Measurements from ENCODE around the gene SYCE3.

SYCE3 gene

DNA sequence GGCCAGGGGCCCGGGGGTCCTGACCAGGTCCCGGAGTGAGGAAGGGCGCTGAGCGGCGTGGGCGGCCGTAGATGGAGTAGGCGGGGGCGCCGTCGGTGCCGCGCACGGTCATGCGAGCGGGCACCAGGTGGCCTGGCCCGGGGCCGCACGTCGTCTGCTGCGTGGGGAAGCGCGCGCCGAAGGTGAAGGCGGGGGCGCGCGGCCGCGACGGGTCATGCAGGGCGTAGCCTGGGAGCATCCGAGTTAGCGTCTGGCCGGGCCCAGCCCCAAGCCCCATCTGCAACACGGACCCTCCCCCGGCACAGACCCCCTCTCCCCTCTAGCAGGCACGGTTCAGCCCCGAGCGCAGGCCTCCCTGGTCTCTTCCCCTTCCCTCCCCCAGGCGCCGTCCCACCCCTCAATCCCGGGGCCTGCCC lies 31.2 kb downstream of the SYCE3 start:
- TF ChIP-seq, protein P1, sequence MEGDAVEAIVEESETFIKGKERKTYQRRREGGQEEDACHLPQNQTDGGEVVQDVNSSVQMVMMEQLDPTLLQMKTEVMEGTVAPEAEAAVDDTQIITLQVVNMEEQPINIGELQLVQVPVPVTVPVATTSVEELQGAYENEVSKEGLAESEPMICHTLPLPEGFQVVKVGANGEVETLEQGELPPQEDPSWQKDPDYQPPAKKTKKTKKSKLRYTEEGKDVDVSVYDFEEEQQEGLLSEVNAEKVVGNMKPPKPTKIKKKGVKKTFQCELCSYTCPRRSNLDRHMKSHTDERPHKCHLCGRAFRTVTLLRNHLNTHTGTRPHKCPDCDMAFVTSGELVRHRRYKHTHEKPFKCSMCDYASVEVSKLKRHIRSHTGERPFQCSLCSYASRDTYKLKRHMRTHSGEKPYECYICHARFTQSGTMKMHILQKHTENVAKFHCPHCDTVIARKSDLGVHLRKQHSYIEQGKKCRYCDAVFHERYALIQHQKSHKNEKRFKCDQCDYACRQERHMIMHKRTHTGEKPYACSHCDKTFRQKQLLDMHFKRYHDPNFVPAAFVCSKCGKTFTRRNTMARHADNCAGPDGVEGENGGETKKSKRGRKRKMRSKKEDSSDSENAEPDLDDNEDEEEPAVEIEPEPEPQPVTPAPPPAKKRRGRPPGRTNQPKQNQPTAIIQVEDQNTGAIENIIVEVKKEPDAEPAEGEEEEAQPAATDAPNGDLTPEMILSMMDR (IDR thresholded peaks at IDR 0.05), result no peak

DNA sequence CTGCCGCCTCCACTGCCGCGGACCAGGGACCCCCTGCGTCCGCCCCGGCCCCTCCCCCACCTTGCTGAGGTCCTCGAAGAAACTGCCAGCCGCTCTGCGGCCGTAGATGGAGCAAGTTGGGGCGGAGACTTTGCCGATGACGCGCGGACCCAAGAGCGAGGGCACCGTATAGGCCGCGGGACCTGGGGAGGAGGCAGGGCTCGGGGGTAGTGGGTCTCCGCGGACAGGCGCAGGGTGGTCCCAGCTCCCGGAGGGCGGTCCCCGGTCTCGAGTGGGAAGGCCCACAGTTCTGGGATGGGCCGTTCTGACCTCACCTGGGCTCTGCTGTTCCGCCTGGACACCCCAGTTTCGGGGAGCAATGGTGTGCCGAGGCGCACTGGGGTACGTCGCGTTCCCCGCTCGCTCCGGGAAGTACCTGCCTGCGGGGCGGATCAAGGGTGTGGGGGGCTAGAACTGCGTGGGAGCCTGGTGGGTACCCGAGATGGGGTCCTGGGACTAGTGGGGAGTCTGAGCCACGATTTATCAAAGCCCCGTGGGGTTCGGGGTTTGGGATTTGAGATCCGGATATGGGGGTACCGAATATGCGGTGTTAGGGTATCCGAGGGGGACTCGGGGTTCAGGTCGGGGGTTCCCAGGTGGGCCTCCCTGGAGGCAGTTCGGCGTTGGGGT lies 31.7 kb downstream of the SYCE3 start:
- TF ChIP-seq, protein P1 (IDR thresholded peaks at IDR 0.05), result no peak

DNA sequence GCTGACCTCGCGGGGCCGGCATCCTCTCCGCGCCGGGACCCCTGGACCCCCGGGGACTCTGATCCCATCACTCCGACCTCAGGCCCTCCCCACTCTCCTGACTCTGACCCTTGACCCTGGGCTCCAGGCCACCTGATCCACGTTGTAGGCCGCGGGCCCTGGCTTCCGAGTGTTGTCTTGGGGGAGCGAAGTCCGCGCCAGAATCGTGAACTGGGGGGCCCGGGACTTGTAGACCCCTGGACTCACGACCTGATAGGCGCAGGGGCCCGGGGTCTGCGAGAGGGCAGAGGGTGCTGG lies 32.2 kb downstream of the SYCE3 start:
- TF ChIP-seq, protein P1 (IDR thresholded peaks at IDR 0.05), result no peak

DNA sequence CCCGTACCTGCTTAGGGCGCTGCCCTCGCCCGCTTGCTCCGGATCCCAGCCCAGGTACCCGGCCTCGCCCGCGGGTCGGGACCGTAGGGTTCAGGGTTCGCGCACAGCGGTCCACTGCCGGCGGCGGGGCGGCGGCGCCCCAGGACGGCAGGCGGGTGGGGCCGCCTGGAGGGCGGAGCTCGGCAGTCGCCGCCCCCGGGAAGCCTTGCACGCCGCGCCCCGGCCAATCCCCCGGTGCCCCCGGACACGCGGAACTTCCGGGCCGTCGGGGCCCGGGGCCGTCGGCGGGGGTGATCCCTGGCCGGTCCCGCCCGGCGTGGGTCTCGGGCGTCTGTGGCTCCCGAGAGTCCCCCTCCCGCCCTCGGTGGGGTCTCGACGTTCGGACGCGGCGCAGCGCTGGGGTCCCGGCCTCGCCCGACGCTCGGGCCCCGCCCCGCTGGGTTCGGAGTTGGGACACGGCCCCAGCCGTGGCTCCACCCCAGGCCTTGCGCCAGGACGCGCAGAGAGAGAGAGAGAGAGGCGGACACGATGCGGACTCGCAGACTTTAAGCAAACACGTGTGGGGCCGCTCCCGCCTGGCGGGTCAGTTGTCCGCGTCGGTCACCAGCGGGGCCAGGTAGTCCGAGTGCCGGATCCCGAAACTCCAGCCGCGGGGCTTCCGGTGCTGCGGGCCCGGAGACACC lies 32.7 kb downstream of the SYCE3 start, which contains the start of gene TYMP:
TSS of gene TYMP (minus strand) at position 116 of the 683 bp plus-strand sequence. CDS start 303 bp downstream, outside the sequence.
- TF ChIP-seq, protein P1 (IDR thresholded peaks at IDR 0.05), result no peak

DNA sequence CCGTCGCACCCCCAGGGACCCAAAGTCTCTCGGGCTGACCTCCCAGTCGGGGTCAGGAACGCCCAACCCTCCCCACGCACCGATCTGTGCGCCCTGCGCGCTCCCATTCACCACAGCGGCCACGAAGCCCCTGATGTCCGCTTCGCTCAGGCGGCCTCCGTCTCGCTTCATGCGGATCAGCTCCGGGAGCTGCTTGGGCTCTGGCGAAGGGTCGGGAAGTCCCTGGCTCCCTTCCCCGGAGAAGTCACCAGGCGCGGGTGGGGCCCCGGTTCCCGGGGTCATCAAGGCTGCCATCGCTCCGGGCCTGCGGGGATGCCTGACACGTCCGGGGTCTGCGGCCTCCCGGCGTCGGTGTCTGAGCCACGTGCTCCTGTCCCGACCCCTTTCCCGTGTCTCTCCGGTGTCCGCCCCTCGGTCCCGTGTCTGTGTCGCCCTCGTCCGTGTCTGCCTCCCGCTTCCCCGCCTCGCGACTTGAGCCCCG lies 33.3 kb downstream of the SYCE3 start:
- TF ChIP-seq, protein P1 (IDR thresholded peaks at IDR 0.05), result no peak

DNA sequence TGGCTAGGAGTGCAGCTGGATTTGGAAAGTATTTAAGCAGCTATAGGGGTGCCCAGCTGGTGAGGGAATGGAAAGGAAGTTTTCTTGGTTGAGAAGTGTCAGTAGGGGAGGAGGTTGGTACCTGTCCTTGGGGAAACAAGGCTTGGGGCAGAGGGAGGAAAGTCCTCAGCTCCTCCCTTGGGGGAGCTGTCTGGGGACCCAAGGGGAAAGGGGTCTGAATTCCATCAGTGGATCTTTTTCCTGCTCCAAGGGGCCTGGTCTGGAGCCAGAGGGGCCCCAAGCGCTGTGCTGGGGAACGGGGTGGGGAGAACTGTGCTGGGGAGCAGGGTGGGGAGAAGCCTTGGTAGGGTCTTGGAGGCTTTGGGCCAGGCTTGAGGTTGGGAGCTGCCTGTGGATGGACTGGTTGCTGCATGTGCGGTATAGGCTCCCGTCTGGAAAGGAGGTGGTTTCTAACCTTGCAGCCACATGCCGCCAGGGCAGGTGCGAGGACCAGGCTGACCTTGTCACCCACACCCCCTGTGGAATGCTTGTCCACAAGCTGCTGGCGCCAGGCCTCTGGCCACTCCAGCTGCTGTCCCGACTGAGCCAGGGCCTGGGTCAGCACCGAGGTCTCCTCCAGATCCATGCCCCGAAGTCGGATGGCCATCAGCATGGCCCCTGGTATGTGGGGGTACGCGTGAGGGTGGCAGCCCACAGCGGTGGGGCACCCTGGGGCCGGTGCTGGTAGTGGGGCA lies 33.9 kb downstream of the SYCE3 start:
- TF ChIP-seq, protein P1 (IDR thresholded peaks at IDR 0.05), result no peak

DNA sequence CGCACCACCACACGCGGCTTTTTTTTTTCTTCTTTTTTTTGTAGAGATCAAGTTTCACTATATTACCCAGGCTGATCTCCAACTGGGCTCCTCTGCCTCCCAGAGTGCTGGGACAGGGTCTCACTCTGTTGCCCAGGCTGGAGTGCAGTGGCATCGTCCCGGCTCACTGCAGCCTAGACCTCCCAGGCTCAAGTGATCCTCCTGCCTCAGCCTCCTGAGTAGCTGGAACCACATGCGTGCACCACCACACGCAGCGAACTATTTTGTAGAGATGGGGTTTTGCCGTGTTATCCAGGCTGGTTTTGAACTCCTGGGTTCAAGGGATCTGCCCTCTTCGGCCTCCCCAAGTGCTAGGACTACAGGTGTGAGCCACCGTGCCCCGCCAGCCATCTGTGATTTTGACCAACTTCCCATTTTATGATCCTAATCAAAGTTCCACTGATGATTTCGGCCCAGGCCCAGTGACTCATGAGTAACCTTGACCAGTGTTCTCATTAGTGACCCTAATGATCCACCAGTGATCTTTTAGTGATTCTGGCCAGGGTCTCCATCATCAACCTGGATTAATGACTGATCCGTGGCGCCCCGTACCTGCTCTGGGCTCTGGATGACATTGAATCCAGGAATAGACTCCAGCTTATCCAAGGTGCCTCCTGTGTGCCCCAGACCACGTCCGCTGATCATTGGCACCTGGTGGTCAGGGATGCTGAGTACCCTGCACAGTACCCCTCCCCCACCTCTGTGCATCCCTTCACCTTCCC lies 34.6 kb downstream of the SYCE3 start:
- TF ChIP-seq, protein P1 (IDR thresholded peaks at IDR 0.05), result no peak
